HepG2 (cell line): ENCODE data around the gene DOK1. TPM values are rescaled to one million over a fixed set of nuclear protein-coding genes. Genes with fewer than 3 reads are reported as not detected.

Experiments
- ARID2 ChIP-seq: sonication (generic); formaldehyde crosslinking; IDR thresholded peaks from 2 replicates; pipeline ENCODE4 v1.8.1; 2022; ENCODE audit warnings: mild to moderate bottlenecking, missing genetic modification reagents, borderline replicate concordance
- CREB1 ChIP-seq, 2 experiments: fragments of 450-650 bp in 1 of 2; IDR thresholded peaks; 2 replicates each; pipeline ENCODE4 v1.6.1; 2016 to 2017; ENCODE audit warnings: control low read depth in 1 of 2, mild to moderate bottlenecking in 1 of 2, missing compliant biosample characterization in 1 of 2, missing genetic modification characterization in 1 of 2
- EEA1 ChIP-seq: sonication (generic); formaldehyde crosslinking; IDR thresholded peaks from 2 replicates; pipeline ENCODE4 v1.5.1; 2020; ENCODE audit warnings: mild to moderate bottlenecking, missing genetic modification reagents, borderline replicate concordance
- IRX3 ChIP-seq: sonication (generic); formaldehyde crosslinking; IDR thresholded peaks from 2 replicates; pipeline ENCODE4 v1.8.1; 2023; ENCODE audit warnings: mild to moderate bottlenecking, low read depth, missing genetic modification reagents, borderline replicate concordance
- KDM6A ChIP-seq: IDR thresholded peaks from 2 replicates; pipeline ENCODE4 v1.6.1; 2016; ENCODE audit warnings: low read depth
- MAFF ChIP-seq: IDR thresholded peaks from 2 replicates; pipeline ENCODE4 v1.6.1; 2011; ENCODE audit warnings: low read depth, low read length, improper control_type of control experiment
- MED1 ChIP-seq: sonication (generic); formaldehyde crosslinking; IDR thresholded peaks from 2 replicates; pipeline ENCODE4 v1.4.0; 2020; ENCODE audit warnings: missing genetic modification reagents
- MEF2D ChIP-seq: sonication (generic); formaldehyde crosslinking; IDR thresholded peaks from 2 replicates; pipeline ENCODE4 v1.5.1; 2020; ENCODE audit warnings: mild to moderate bottlenecking, missing genetic modification reagents
- PTBP1 ChIP-seq: fragments of 200-400 bp; formaldehyde crosslinking; IDR thresholded peaks from 2 replicates; pipeline ENCODE4 v1.6.1; 2018; ENCODE audit warnings: low read length, low read depth; ENCODE audit not compliant: poor library complexity, severe bottlenecking
- REXO4 ChIP-seq: sonication (generic); formaldehyde crosslinking; IDR thresholded peaks from 2 replicates; pipeline ENCODE4 v1.8.0; 2022; ENCODE audit warnings: missing genetic modification reagents, mild to moderate bottlenecking, borderline replicate concordance
- SALL1 ChIP-seq: sonication (generic); formaldehyde crosslinking; IDR thresholded peaks from 2 replicates; pipeline ENCODE4 v1.8.0; 2022; ENCODE audit warnings: mild to moderate bottlenecking, missing genetic modification reagents
- TFE3 ChIP-seq: IDR thresholded peaks from 2 replicates; pipeline ENCODE4 v1.6.1; 2016
- ZC3H13 ChIP-seq: sonication (generic); formaldehyde crosslinking; IDR thresholded peaks from 2 replicates; pipeline ENCODE4 v1.8.1; 2023; ENCODE audit warnings: mild to moderate bottlenecking, missing genetic modification reagents, moderate library complexity
- ZNF224 ChIP-seq: sonication (generic); formaldehyde crosslinking; IDR thresholded peaks from 2 replicates; pipeline ENCODE4 v1.5.0; 2020; ENCODE audit warnings: mild to moderate bottlenecking, missing genetic modification reagents
- ZNF225 ChIP-seq: sonication (generic); formaldehyde crosslinking; IDR thresholded peaks from 2 replicates; pipeline ENCODE4 v1.4.0; 2020; ENCODE audit warnings: mild to moderate bottlenecking, missing genetic modification reagents
- ZNF317 ChIP-seq: sonication (generic); formaldehyde crosslinking; IDR thresholded peaks from 2 replicates; pipeline ENCODE4 v1.5.0; 2020; ENCODE audit warnings: mild to moderate bottlenecking, missing genetic modification reagents
- ZNF326 ChIP-seq: sonication (generic); formaldehyde crosslinking; IDR thresholded peaks from 2 replicates; pipeline ENCODE4 v1.4.0; 2020; ENCODE audit warnings: missing genetic modification reagents, borderline replicate concordance
- ZNF446 ChIP-seq: sonication (generic); formaldehyde crosslinking; IDR thresholded peaks from 2 replicates; pipeline ENCODE4 v1.5.0; 2020; ENCODE audit warnings: mild to moderate bottlenecking, missing genetic modification reagents
- ZNF7 ChIP-seq: IDR thresholded peaks from 2 replicates; pipeline ENCODE4 v1.6.1; 2016; ENCODE audit warnings: missing biosample characterization, missing genetic modification reagents
- polyA plus RNA-seq, 8 experiments: library from polyadenylated mRNA; depleted of rRNA in 3 of 8; stranded (reverse) in 7 of 8; unstranded in 1 of 8; fragments of >200 nt; fragmentation: Illumina TruSeq in 4 of 8; extraction: Trizol in 4 of 8; gene quantifications; 2 replicates each; pipeline versions ENCODE4 v1.2.1 to v1.2.3, GENCODE V29; 2011 to 2016; ENCODE audit warnings: low read depth in 4 of 8, missing spikeins in 1 of 8, mixed read lengths in 1 of 8; ENCODE audit not compliant: insufficient read depth in 1 of 8
- total RNA-seq, 5 experiments: library from RNA; depleted of rRNA; stranded (reverse); fragments of >200 nt; fragmentation: Illumina TruSeq; extraction: Trizol; gene quantifications; 2 replicates each; pipeline ENCODE4 v1.2.3, GENCODE V29; 2016; ENCODE audit warnings: low read depth in 1 of 5
- TF ChIP-seq, protein P1 (sequence below): sonication (generic); formaldehyde crosslinking; IDR thresholded peaks from 2 replicates; pipeline ENCODE4 v1.4.0; 2020; ENCODE audit warnings: missing genetic modification reagents, borderline replicate concordance
- TF ChIP-seq, protein P2 (sequence below): sonication (generic); formaldehyde crosslinking; IDR thresholded peaks from 2 replicates; pipeline ENCODE4 v1.5.0; 2020; ENCODE audit warnings: missing genetic modification reagents
- TF ChIP-seq, protein P3 (sequence below): sonication (generic); formaldehyde crosslinking; IDR thresholded peaks from 2 replicates; pipeline ENCODE4 v1.5.0; 2020; ENCODE audit warnings: mild to moderate bottlenecking, missing genetic modification reagents

Gene DOK1
- total and polyA plus RNA-seq, 2 of the 13 experiments (the other 11 are each of a cell fraction or from before 2014, with no cell fraction given): 0.53 to 0.74 TPM

GRCh38 chr2:74525717-74526648 lies 28.5 kb upstream of the DOK1 start, which contains the start of gene DQX1 (continued):
- TF ChIP-seq, protein P1, sequence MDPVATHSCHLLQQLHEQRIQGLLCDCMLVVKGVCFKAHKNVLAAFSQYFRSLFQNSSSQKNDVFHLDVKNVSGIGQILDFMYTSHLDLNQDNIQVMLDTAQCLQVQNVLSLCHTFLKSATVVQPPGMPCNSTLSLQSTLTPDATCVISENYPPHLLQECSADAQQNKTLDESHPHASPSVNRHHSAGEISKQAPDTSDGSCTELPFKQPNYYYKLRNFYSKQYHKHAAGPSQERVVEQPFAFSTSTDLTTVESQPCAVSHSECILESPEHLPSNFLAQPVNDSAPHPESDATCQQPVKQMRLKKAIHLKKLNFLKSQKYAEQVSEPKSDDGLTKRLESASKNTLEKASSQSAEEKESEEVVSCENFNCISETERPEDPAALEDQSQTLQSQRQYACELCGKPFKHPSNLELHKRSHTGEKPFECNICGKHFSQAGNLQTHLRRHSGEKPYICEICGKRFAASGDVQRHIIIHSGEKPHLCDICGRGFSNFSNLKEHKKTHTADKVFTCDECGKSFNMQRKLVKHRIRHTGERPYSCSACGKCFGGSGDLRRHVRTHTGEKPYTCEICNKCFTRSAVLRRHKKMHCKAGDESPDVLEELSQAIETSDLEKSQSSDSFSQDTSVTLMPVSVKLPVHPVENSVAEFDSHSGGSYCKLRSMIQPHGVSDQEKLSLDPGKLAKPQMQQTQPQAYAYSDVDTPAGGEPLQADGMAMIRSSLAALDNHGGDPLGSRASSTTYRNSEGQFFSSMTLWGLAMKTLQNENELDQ (CRISPR knock-in tag): no peak
- no peak for TF ChIP-seq IRX3
- TF ChIP-seq, protein P2, sequence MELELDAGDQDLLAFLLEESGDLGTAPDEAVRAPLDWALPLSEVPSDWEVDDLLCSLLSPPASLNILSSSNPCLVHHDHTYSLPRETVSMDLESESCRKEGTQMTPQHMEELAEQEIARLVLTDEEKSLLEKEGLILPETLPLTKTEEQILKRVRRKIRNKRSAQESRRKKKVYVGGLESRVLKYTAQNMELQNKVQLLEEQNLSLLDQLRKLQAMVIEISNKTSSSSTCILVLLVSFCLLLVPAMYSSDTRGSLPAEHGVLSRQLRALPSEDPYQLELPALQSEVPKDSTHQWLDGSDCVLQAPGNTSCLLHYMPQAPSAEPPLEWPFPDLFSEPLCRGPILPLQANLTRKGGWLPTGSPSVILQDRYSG (CRISPR knock-in tag): no peak
- TF ChIP-seq TFE3 (CRISPR knock-in tag): peak; percentile 37; the same call in 1 of the 2 replicates
- no peak for TF ChIP-seq REXO4 (CRISPR knock-in tag)
- TF ChIP-seq, protein P3, sequence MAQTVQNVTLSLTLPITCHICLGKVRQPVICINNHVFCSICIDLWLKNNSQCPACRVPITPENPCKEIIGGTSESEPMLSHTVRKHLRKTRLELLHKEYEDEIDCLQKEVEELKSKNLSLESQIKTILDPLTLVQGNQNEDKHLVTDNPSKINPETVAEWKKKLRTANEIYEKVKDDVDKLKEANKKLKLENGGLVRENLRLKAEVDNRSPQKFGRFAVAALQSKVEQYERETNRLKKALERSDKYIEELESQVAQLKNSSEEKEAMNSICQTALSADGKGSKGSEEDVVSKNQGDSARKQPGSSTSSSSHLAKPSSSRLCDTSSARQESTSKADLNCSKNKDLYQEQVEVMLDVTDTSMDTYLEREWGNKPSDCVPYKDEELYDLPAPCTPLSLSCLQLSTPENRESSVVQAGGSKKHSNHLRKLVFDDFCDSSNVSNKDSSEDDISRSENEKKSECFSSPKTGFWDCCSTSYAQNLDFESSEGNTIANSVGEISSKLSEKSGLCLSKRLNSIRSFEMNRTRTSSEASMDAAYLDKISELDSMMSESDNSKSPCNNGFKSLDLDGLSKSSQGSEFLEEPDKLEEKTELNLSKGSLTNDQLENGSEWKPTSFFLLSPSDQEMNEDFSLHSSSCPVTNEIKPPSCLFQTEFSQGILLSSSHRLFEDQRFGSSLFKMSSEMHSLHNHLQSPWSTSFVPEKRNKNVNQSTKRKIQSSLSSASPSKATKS: no peak
- peak; percentile 64; the same call in 1 of the 2 replicates for TF ChIP-seq MEF2D (CRISPR knock-in tag)
- TF ChIP-seq ZNF7 (CRISPR knock-in tag): no peak
- TF ChIP-seq ZNF317 (CRISPR knock-in tag): peak; percentile 100
- 0 out of 2 replicates have a peak, but pooled peaks have one; percentile 14 for TF ChIP-seq MAFF
- peak; percentile 72 for TF ChIP-seq CREB1 (IDR thresholded peaks at IDR 0.05)
- peak; percentile 95 for TF ChIP-seq CREB1 (CRISPR knock-in tag; IDR thresholded peaks at IDR 0.05)
- no peak for TF ChIP-seq KDM6A
- no peak for TF ChIP-seq PTBP1
- no peak for TF ChIP-seq ZNF326 (CRISPR knock-in tag)
- TF ChIP-seq ZNF446 (CRISPR knock-in tag): no peak
- TF ChIP-seq MED1 (CRISPR knock-in tag): peak; percentile 87
- TF ChIP-seq ZC3H13 (CRISPR knock-in tag): no peak
- peak; percentile 85 for TF ChIP-seq SALL1 (CRISPR knock-in tag)
- no peak; the same call in 1 of the 2 replicates for TF ChIP-seq ZNF224 (CRISPR knock-in tag)
- no peak for TF ChIP-seq EEA1 (CRISPR knock-in tag)
- no peak for TF ChIP-seq ZNF225
- no peak for TF ChIP-seq ARID2 (CRISPR knock-in tag)
